ENCODE results near the gene ZEB1. TPM values are rescaled to one million over a fixed set of nuclear protein-coding genes. Genes with fewer than 3 reads are reported as not detected.

ZEB1 gene
- total and polyA plus RNA-seq, 2 of the 13 experiments (the other 11 are each of a cell fraction or from before 2014, with no cell fraction given) = 9.6 to 18.0 TPM

- TF ChIP-seq, protein P1, sequence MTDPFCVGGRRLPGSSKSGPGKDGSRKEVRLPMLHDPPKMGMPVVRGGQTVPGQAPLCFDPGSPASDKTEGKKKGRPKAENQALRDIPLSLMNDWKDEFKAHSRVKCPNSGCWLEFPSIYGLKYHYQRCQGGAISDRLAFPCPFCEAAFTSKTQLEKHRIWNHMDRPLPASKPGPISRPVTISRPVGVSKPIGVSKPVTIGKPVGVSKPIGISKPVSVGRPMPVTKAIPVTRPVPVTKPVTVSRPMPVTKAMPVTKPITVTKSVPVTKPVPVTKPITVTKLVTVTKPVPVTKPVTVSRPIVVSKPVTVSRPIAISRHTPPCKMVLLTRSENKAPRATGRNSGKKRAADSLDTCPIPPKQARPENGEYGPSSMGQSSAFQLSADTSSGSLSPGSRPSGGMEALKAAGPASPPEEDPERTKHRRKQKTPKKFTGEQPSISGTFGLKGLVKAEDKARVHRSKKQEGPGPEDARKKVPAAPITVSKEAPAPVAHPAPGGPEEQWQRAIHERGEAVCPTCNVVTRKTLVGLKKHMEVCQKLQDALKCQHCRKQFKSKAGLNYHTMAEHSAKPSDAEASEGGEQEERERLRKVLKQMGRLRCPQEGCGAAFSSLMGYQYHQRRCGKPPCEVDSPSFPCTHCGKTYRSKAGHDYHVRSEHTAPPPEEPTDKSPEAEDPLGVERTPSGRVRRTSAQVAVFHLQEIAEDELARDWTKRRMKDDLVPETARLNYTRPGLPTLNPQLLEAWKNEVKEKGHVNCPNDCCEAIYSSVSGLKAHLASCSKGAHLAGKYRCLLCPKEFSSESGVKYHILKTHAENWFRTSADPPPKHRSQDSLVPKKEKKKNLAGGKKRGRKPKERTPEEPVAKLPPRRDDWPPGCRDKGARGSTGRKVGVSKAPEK (CRISPR knock-in tag; IDR thresholded peaks at IDR 0.05; ENCODE audit: borderline replicate concordance) = no peak
- peak; percentile 20; the same call in 1 of the 2 replicates for TF ChIP-seq MXD4 (CRISPR knock-in tag; IDR thresholded peaks at IDR 0.05)
- TF ChIP-seq KDM2A (CRISPR knock-in tag; IDR thresholded peaks at IDR 0.05; ENCODE audit: borderline replicate concordance, low read depth) = peak; percentile 81
- TF ChIP-seq SOX5 (CRISPR knock-in tag; IDR thresholded peaks at IDR 0.05; ENCODE audit: borderline replicate concordance) = 0 out of 2 replicates have a peak, but pooled peaks have one; percentile 21
- no peak for TF ChIP-seq GATAD1 (CRISPR knock-in tag; IDR thresholded peaks at IDR 0.05)
- peak; percentile 62; the same call in 1 of the 2 replicates for TF ChIP-seq SAP130 (CRISPR knock-in tag; IDR thresholded peaks at IDR 0.05; ENCODE audit: low read depth)
- TF ChIP-seq KDM3A (CRISPR knock-in tag; IDR thresholded peaks at IDR 0.05; ENCODE audit: low read depth) = no peak
- TF ChIP-seq ARID4A (CRISPR knock-in tag; IDR thresholded peaks at IDR 0.05; ENCODE audit: borderline replicate concordance) = peak; percentile 66
- TF ChIP-seq UBTF (CRISPR knock-in tag; IDR thresholded peaks at IDR 0.05) = peak; percentile 70
- 0 out of 2 replicates have a peak, but pooled peaks have one; percentile 32 for TF ChIP-seq ZNF607 (CRISPR knock-in tag; IDR thresholded peaks at IDR 0.05; ENCODE audit: borderline replicate concordance)
- TF ChIP-seq GRHL1 (CRISPR knock-in tag; conservative IDR thresholded peaks at IDR 0.05) = no peak
- TF ChIP-seq ZNF235 (CRISPR knock-in tag; IDR thresholded peaks at IDR 0.05; ENCODE audit: borderline replicate concordance) = 0 out of 2 replicates have a peak, but pooled peaks have one; percentile 45
- peak; percentile 19; the same call in 1 of the 2 replicates for TF ChIP-seq GATAD2A (CRISPR knock-in tag; IDR thresholded peaks at IDR 0.05)
- TF ChIP-seq, protein P2, sequence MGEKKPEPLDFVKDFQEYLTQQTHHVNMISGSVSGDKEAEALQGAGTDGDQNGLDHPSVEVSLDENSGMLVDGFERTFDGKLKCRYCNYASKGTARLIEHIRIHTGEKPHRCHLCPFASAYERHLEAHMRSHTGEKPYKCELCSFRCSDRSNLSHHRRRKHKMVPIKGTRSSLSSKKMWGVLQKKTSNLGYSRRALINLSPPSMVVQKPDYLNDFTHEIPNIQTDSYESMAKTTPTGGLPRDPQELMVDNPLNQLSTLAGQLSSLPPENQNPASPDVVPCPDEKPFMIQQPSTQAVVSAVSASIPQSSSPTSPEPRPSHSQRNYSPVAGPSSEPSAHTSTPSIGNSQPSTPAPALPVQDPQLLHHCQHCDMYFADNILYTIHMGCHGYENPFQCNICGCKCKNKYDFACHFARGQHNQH (CRISPR knock-in tag; IDR thresholded peaks at IDR 0.05) = peak; percentile 62; the same call in 1 of the 2 replicates
- peak; percentile 21; the same call in 1 of the 2 replicates for TF ChIP-seq ETV5 (CRISPR knock-in tag; IDR thresholded peaks at IDR 0.05; ENCODE audit: borderline replicate concordance)
- peak; percentile 15; the same call in 1 of the 2 replicates for TF ChIP-seq MYC (CRISPR knock-in tag; IDR thresholded peaks at IDR 0.05; ENCODE audit: borderline replicate concordance)
Observed at GRCh38 chr10:31320550-31321211, 1.7 kb downstream of the ZEB1 start (continued).
